Inflammatory macrophage (primary cell): ENCODE data around the gene KCNIP2.
"Not testable (repeated sequence)": the region's sequence is repeated elsewhere in the genome, so short reads cannot be mapped to it uniquely, and the experiment has no call there.

Experiments used
- DNase-seq, 2 donors: peaks; one replicate each; pipeline ENCODE4 v3.0.0-alpha.2; 2020 to 2022

KCNIP2 gene

DNA sequence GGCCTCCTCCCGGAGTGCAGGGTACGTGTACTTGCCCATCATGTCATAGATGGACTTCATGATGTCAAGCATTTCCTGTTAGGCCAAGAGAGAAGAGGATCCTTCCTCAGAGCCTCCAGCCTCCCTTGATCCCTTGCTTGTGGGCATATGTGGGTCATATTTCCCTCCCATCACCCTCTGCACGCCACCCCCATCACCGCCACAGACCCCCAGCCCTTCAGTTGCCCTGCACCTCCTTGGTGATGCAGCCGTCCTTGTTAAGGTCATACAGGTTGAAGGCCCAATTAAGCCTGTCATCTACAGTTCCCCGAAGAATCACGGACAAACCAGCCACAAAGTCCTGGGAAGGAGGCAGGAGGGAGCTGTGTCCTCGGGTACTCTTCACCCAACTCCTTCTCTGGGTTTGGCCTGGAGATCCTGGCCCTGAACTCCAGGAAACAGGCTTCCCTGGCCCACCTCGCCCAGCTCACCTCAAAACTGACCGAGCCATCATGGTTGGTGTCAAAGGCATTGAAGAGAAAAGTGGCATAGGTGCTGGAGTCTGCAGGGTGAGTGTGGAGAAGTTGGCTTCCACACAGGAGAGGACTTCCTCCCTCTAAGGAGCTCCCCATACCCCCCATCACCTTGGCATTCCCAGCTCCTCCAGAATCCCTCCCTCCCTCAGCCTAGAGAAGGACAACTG, 15.5 kb downstream of the KCNIP2 start:
- no peak for DNase-seq

DNA sequence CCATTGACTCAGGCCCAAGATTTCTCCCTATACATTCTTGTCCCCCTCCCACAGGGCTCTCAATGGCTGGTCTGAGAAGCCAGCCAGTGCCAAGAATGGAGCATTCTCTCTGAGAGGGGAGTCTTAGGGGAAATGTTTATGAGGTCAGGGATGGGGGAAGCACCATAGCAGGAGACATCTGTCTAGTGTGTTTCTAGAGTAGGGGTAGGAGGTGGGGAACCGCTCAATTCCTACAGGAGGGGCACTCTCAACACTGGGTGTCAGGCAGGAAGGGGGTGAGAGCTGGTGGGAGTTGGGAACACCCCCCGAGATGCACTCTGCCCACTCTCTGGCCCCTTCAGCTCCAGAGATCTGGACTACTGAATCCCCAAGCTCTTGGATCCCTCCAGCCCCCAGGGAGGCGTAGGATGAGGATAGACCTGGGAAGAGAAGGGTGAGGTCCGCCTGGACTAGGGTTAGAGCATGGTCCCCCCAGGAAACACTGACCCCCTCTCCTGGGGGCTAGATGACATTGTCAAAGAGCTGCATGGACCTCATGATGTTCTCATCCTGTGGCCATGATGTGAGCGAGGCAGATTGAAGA, 16.7 kb downstream of the KCNIP2 start:
- no peak for DNase-seq

DNA sequence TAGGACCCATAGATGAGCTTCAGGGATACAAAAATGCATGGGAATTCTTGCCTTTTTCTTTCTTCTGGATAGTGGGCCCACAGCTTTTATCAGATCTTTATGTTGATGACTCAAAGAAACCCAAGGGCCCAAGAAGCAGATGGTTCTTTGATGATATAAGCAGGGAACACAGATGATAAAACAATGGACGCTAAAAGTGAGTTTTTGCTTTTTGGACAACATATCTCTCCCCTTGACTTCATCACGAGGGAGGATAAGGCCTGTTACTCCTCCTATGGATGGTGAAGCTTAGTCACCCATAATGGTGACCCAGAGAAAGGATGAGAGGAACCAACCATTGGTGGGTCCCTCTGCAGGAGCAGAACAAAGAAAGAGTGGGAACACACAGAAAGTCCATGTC, 18.9 kb downstream of the KCNIP2 start:
- DNase-seq: no peak

- DNase-seq: peak in 1 of 2 donors; percentile 6
Measured at GRCh38 chr10:101818872-101819633, 24.5 kb downstream of the KCNIP2 start.

DNA sequence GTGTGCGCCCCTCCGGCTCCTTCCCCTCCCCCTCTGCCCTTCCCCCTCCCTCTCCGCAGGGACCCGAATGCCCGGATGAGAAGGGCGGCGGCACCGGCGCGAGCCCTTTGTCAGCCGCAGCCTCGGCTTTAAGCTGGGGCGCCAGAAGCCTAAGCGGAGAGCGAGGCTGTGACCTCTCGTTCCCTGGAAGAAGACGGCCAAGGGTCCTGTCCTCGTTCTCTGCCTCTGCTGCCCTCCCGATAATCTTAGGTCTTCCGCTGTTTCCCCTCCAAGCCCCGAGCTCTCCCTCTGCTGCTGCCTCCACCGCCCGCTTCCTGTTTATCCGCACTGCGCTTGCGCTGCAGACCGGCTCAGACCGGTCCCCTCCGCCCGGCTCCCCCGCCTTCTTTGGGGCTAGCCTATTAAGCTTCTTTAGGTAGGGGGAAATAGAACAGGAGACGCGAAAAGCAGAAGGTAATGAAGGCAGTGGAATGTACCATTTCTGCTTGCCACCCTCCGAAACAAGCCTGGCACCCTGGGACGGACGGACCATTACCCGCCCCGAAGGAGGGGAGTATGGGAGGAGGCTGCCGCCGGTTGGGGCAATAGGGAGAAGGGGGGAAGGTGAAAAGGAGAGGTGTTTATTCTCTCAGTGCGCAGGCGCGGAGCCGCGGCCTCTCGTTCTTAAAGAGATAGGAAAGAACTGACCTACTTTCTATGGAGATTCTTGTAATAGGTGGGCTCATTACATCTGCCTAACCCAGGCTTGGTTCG, 25.3 kb downstream of the KCNIP2 start, which contains the start of gene OGA:
Gene OGA (minus strand): TSS at position 326 of the 753 bp plus-strand sequence. CDS start 422 bp downstream, outside the sequence.
- DNase-seq: peak; percentile 98 to 99

GRCh38 chr10:101817337-101818118, 26.1 kb downstream of the KCNIP2 start:
- DNase-seq: peak; percentile 66 to 72

- no peak for DNase-seq
Measured at GRCh38 chr10:101816913-101817336, 26.7 kb downstream of the KCNIP2 start.

GRCh38 chr10:101816376-101816775, 27.2 kb downstream of the KCNIP2 start:
- no peak for DNase-seq

GRCh38 chr10:101814466-101815071, 29.0 kb downstream of the KCNIP2 start:
- no peak for DNase-seq

DNA sequence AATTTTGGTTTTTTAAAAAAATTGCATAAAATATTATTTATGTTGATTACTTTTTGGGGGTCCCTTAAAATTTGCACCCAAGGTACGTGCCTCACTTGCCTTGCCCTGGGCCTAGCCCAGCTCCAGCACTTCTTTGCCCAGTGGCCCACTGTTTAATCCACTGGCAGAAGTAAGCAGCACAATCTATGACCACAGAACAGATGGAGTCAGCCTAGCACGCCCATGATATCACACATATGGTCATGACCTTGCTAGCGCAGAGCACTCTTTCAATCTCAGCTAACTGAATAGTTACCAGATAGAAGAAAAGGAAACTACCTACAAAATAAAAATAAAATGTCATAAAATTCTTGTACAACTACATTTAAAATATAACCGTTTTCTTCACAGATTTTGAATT, 31.0 kb downstream of the KCNIP2 start:
- DNase-seq: no peak

DNA sequence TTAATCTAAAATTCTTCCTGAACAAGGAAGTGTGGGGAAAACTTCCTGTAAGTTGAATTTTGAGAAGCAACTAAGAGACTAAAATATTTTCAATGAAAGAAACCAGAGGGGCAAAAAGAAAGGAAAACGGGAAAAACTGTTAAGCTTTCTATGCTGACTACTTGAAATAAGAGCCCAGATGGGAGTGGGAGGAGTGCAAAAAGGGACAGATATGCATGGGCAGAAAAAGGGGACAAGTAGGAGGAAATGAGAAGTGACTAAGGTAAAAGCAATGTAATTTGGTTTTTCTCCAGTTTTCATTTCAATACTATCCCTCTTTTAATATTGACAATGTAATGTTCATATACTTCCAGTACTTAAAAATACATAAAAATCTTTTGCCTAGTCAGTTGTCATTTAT, 36.4 kb downstream of the KCNIP2 start:
- no peak for DNase-seq

DNA sequence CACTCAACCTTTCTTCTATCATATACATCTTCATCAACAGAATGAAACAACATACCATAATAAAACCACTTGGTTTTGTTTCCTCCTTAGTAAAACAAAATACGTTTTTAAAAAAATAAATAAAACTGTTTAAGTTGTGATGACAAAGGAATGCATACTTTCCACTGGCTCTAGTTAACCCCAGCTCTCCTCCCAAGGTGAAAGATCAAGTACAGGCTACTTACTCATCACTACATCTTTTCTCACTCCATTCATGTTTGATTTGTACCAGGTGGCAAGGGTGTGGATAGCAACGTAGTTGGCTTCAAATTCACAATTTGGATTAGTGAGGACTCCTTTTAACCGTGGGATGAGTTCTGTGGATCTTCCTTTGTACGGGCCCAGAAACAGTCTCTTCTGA, 40.1 kb downstream of the KCNIP2 start:
- DNase-seq: no peak

DNA sequence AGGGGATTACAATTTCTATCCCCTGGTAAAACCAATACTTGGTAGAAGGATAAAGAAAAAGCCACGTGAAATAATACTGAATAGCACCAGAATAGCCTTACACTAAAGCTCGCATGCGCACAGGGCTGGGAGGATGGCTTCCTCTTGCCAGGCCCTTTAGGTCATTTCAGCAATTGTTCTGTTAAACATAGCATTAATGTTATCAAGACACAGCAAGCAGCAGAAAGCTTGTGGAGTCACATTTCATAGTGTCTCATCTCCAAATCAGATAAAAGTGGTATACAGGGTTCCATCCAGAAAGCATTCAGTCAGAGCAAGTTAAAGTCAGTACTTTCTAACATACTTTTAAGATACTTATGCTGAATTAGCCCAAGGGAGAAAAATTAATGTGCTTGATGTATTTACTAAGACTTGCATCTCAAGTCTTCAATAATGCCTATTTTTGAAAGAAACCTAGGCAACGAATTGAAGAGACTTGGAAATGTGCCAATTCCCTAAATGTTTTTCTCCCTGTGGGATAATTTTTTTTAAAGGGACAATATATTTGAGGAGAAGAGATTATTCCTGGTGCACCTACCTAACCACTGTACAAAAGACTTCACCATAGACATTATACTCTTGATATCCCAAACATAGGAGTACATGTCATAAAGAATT, 46.1 kb downstream of the KCNIP2 start:
- no peak for DNase-seq

- no peak for DNase-seq
Measured at GRCh38 chr10:101793526-101793925, 50.1 kb downstream of the KCNIP2 start.

GRCh38 chr10:101789686-101790085, 53.9 kb downstream of the KCNIP2 start:
- DNase-seq: no peak

- not testable (repeated sequence) for DNase-seq
Measured at GRCh38 chr10:101789231-101789630, 54.4 kb downstream of the KCNIP2 start.

DNA sequence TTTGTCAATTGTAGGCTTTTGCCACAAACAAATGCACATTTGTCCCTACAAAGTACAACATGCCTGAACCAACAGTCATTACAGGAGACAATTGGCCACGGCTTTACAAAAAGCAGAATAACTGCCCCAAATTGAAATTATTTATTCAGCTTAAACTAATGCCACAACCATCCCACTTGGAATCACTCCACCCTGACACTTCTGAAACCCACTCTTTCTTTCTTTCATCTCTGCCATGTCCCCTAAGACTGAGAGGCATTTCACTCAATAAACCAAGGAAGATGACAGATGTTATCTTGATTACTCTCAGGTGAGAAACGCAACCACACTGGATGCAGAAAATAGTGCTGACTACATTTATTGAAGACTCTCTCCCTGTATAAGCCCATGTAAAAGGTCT, 57.8 kb downstream of the KCNIP2 start:
- no peak for DNase-seq

DNA sequence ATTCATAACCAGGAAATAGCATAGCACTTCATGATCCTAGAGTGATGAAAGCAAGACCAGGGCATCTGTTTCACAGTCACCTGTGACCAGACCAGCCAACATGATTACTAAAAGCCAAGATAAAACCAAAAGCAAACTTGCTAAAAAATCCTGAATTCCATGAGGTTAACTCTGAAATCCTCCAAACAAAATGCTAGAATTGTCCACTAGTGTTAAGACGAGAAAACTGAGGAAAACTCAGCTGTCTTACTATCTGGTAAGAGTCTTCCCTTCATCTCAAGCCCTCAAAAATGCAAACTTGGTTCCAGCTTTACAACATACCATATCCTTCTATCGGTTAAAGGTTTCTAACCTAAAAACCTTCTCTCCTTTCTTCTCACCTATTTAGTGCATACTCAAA, 59.0 kb downstream of the KCNIP2 start:
- DNase-seq: no peak

- no peak for DNase-seq
Measured at GRCh38 chr10:101783736-101784118, 59.9 kb downstream of the KCNIP2 start.

DNA sequence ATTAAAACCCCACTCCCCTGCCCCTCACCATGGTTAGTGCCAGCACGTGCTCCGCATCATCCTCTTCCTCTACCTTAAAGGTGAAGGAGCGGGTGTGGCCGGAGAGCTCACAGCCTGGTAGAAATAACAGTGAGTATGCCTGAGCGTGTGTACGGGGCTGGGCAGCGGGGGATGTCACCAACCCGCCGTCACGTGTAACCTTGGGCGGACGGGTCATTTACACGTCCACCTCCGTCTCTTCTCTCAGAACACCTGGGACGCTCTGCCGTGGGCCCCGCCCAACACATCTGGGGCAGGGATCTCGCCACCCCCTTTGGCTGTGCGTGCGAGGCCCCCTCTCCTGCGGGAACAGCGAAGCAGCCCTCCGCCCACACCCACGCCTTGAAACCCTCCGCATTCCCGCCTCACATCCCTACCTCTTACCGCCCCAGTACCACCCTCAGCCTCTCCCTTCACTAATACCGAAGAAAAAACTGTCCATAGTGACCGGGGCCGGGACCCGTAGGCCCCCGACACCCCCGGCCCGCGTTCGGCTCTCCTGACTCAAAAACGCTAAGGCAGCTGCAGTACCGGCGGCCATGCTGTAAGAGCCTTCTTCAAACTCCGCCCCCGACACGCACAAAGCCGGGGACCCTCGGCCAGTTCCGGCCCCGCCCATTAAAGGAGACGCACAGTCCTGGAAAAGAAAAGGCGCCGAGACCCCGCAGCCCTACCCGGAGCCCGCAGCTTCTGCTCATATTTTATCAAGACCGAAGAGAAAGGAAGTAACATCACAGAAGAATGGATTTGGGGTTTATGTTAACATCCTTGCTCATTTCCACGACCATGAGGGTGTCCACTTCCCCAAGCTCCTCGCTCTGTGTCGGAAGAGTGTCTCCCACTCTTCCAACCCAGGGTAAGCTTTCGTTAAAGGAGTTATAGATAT, 60.5 kb downstream of the KCNIP2 start, which contains the start of gene NPM3:
Gene NPM3 (minus strand): TSS at position 636 of the 925 bp plus-strand sequence. CDS start 56 bp downstream, at position 580.
- DNase-seq: peak; percentile 66 to 79
